BE2C (cell line): Measurements from ENCODE around the gene TMPRSS13.

ENCODE experiments used
- DNase-seq: peaks from one replicate; pipeline ENCODE4 v3.0.0-alpha.2; 2020
- H3K27me3 ChIP-seq: fragments of 250-450 bp; sonication (Bioruptor Pico); 2 replicates; pipeline ENCODE4 v1.5.1; 2020; ENCODE audit warnings: mild to moderate bottlenecking
- H3K36me3 ChIP-seq: fragments of 250-450 bp; sonication (Bioruptor Pico); 2 replicates; pipeline ENCODE4 v1.5.1; 2020; ENCODE audit warnings: mild to moderate bottlenecking
- H3K4me1 ChIP-seq: fragments of 250-450 bp; sonication (Bioruptor Pico); 2 replicates; pipeline ENCODE4 v1.5.1; 2020
- H3K4me3 ChIP-seq: 2 replicates; pipeline ENCODE4 v1.5.1; 2011; ENCODE audit warnings: low read depth, low read length
- H3K9me3 ChIP-seq: fragments of 250-450 bp; sonication (Bioruptor Pico); 2 replicates; pipeline ENCODE4 v1.5.1; 2020
- CTCF ChIP-seq: IDR thresholded peaks from 2 replicates; pipeline ENCODE4 v1.5.1; 2012; ENCODE audit warnings: mild to moderate bottlenecking, low read depth, low read length

Gene TMPRSS13

DNA sequence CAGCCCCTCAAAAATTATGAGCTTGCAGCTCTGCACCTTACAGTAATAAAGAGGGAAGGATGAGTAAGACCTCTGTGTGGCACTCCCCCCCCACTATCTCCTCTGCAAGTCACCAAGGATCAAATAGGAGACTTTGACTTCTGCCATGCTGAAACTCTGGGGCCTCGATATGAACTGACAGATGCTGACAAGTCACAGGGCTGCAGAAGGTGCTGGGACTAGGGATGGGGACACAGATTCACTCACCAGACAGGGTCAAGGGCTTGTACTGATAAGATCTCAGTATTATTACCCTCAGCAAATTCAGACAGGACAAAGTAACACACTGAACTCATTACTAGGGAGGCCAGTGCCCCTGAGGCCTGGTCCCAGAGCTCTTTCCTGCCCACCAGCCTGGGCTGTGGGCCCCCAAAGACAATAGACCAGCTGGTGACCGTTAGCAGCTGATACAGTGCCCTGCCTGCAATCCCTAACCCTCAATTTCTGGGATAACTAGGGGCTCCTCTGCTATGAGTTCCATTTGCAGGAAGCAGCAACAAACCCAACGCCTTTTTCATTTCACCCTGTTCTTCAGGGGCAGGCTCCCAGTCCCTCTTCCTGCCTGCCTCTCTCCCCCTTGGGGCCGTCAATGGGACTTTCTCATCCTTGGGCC is 20.1 kb downstream of the TMPRSS13 start:
- Histone ChIP-seq H3K4me3 (no peak overlapping the region), H3K9me3 (no peaks in the 10 kb centered on the region), H3K4me1 (peaks cover 29% of the 10 kb centered on the region), H3K27me3 (no peaks in the 10 kb centered on the region), H3K36me3 (no peaks in the 10 kb centered on the region)
- TF ChIP-seq CTCF: no peak
- peak; percentile 68 for DNase-seq

GRCh38 chr11:117908109-117908895 is 20.9 kb downstream of the TMPRSS13 start:
- TF ChIP-seq CTCF: peak; percentile 4; the same call in 1 of the 2 replicates
- H3K9me3 ChIP-seq: no peaks in the 10 kb centered on the region
- H3K27me3 ChIP-seq: no peaks in the 10 kb centered on the region
- H3K4me3 ChIP-seq: no peak overlapping the region
- peaks cover 30% of the 10 kb centered on the region for H3K4me1 ChIP-seq
- H3K36me3 ChIP-seq: no peaks in the 10 kb centered on the region
- no peak for DNase-seq

DNA sequence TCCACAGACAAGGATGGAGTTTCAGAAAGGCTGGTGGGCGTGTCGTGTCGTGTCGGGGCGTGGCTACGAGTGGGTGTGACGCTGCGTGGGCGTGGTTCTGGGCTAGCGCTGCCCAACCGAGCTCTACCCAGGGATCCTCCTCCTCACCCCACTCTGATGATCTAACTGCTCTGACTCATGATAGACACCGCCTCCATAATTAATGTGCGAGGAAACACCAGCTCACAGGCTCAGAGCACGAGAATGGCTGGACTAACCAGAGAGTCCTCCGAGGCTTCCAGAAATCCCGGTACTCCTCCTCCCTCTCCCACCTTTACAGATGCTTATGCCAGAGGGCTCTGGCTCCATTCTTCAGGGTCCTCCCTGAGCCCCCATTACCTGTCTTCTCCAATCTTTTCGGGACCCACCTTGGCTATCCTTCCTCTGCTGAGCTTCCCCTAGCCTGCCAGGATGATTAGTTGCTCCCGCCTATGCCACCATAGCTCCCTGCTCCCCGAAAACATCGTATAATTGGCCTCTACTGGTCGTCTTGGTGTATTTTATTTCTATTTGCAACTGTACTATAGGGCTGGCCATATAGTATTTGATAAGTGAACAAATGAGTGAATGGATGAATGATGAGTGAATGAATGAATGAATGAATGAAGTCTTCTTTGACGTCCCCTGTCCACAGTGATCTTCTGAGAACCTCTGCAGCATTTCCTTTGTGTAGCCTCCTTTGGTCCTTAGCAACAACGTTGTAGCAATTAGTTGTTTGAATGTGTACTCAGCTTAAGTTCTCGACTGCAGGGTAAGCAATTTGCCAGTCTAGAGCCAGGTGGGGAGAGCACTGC is 21.7 kb downstream of the TMPRSS13 start:
- Histone ChIP-seq H3K27me3 (no peaks in the 10 kb centered on the region), H3K36me3 (no peaks in the 10 kb centered on the region), H3K4me3 (peak overlapping the region; percentile 27), H3K4me1 (peaks cover 30% of the 10 kb centered on the region), H3K9me3 (no peaks in the 10 kb centered on the region)
- peak; percentile 97 for DNase-seq
- TF ChIP-seq CTCF: no peak

DNA sequence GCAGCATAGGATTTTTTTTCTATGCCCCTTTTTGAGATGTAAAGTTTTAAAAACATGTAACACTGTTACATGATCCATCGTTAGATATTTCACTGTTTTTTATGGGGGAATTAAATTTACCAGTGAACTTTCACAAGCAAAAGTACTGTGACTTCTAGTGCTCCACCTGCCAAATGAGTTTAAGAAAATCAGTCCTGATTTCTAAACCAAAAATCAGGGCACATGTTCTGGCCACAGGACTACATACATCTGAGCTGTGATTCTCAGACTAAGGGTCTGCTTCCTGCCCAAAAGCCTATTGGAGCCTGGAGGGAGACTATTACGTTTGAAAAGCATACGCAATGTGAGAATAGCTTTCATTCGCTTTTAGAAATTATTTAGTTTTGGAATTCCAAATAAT is 22.5 kb downstream of the TMPRSS13 start:
- peaks cover 30% of the 10 kb centered on the region for H3K4me1 ChIP-seq
- no peaks in the 10 kb centered on the region for H3K27me3 ChIP-seq
- no peaks in the 10 kb centered on the region for H3K36me3 ChIP-seq
- no peak for TF ChIP-seq CTCF
- H3K9me3 ChIP-seq: no peaks in the 10 kb centered on the region
- DNase-seq: no peak
- no peak overlapping the region for H3K4me3 ChIP-seq

DNA sequence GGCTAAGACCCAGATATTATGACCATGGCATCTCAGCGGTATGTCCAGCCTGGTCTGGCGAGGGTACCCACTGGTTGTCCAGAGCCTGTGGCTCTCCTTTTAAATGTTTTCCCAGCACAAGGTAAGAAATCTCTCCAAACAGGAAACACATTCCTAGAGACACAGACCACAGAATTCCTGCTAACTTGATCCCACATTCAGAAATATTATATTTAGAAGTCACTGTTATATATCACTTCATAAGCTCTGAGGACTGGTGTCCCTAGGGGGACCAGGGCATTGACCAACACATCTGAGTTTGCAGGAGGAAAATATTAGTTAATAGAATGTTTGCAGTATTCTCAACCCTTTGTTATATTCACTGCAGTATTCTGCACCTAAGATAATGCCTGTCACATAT is 23.1 kb downstream of the TMPRSS13 start:
- Histone ChIP-seq H3K27me3 (no peaks in the 10 kb centered on the region), H3K36me3 (no peaks in the 10 kb centered on the region), H3K4me3 (no peak overlapping the region), H3K9me3 (no peaks in the 10 kb centered on the region), H3K4me1 (peaks cover 30% of the 10 kb centered on the region)
- no peak for TF ChIP-seq CTCF
- no peak for DNase-seq
